A673 (cell line): ENCODE measurements around the gene ANO2.

Source experiments
- CTCF ChIP-seq: fragments of 300-800, 200-600 bp; sonication (generic); conservative IDR thresholded peaks from 2 replicates; pipeline ENCODE4 v1.5.1; 2017; ENCODE audit warnings: low read depth, mild to moderate bottlenecking, antibody characterized with exemption, low read length, moderate library complexity, mixed read lengths
- EZH2 ChIP-seq: fragments of 200-600 bp; sonication (generic); IDR thresholded peaks from 2 replicates; pipeline ENCODE4 v1.6.1; 2017; ENCODE audit warnings: borderline replicate concordance, low read depth, mild to moderate bottlenecking, mixed read lengths, antibody characterized with exemption, low read length; ENCODE audit not compliant: poor library complexity, severe bottlenecking

- TF ChIP-seq CTCF: no peak
- no peak for TF ChIP-seq EZH2
Observed at GRCh38 chr12:5632453-5632852, 312.6 kb downstream of the ANO2 start.
